Activated CD4-positive, alpha-beta T cell treated with anti-CD3 and anti-CD28 coated beads for 1 hour (primary cell): Measurements from ENCODE around the gene NOS1AP.

Source experiments
- DNase-seq: peaks from one replicate; pipeline ENCODE4 v3.0.0-alpha.2; 2020

NOS1AP gene

DNA sequence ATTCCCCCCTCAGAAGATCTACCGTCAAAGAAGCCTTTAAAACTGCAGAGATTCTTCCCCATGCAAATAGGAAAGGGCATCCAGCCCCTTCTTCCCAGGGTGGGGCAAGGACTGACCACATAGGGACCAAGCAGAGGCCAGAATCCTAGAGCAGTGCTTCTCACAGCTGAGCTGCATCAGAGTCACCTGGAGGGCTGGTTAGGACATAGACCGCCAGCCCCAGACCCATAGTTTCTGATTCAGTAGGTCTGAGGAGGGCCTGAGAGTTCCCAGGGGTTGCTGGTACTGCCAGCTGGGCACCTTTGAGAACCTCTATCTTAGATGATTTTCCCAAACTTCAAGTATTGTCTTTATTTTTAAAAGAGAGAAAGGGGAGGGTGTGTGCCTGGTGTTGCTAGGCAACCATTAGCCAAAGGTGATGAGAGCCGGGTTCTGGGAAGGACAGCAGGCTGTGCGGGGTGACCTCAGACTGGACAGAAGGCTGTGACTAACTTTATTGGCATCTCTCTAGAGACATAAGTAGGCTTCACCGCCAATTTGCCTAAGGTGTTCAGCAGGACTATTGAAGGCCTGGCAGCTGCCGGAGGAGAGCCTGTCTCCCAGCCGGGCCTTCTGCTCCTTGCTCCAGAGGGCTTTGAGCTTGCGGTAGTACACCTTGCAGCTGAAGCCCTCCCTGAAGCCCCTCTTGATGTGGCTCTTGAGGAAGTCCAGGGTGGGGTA lies 304.2 kb downstream of the NOS1AP start:
- DNase-seq: no peak

GRCh38 chr1:162374406-162374805 lies 304.9 kb downstream of the NOS1AP start:
- no peak for DNase-seq

GRCh38 chr1:162375463-162375862 lies 306.0 kb downstream of the NOS1AP start:
- DNase-seq: no peak

DNA sequence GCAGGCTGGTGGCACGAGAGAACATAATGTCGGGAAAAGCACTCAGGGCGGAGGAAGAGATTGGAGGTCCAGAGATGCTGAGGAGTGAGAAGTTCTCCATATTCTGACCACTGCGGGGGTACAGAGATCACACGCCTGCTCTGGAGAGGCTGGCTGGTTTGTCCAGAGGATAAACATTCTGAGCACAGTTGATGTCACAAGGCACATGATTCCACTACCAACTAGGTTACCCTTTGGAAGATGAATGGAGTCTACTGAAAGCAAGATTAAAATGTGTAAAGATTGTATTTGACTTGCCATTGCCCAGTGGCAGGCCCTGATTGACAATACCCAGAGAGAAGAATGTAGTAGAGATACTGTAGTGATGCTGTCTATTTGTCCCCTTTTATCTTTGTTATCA lies 307.2 kb downstream of the NOS1AP start, which contains the start of gene SPATA46:
TSS of gene SPATA46 (minus strand) at position 164 of the 400 bp plus-strand sequence. CDS start at position 100, 64 bp downstream.
- DNase-seq: no peak

DNA sequence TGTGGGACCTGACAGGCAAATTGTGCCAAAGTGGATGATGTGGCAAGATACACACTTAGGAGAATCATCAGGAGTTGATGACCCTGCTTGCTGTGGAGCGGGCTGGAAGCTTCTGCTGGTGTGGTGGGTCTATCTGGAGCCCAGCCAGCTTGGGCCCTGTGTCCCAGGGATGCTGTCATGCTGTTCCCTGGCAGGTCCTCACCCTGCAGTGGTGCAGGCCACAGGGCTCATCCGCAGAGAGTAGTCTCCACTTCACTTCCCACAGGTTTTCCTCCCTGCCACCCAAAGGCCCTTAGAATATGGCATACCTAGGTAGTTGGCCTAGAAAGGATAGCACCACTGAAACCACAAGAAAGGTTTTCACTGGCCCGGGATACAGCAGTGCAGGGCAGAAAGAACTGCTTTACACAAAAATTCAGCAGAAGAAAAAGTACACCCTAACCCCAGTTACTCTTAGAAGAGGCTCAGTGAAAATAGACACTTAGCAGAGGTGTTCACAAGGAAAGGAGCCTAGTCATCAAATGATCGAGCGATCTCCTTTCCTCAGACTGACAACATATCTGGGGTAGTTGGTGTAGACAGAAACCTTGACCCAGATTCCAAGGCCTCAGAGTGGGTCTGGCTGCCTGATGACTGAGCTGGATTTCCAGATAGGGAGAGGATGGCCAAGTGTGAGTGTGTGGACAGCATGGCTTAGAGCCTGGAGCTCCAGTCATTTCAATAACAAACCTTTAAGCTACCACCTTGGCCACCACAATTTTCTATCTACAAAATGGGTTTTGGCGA lies 310.8 kb downstream of the NOS1AP start:
- no peak for DNase-seq

GRCh38 chr1:162381383-162381782 lies 311.9 kb downstream of the NOS1AP start, which contains the start of gene C1orf226:
Gene C1orf226, plus strand, starts transcription at chr1:162381728. Its CDS starts 174 bp downstream, at chr1:162381902.
- no peak for DNase-seq

- DNase-seq: no peak
Observed at GRCh38 chr1:162381941-162382750, 312.7 kb downstream of the NOS1AP start.

- DNase-seq: no peak
Observed at GRCh38 chr1:162383091-162383490, 313.6 kb downstream of the NOS1AP start.

DNA sequence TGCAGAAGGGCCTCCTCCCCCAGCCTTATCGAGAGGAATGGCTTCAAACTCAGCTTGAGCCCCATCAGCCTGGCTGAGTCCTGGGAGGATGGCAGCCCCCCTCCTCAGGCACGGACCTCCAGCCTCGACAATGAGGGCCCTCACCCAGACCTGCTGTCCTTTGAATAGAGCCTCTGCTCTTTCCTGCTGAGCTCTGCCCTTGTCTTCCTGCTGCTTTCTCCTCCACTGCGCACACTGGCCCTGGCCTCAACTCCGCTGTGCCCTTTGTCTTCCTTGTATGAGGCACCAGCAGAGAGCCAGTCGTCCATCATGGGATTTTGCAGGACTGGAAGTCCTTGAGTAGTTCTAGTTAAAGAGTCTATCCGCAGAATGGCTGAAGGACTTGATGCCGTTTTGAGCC lies 314.0 kb downstream of the NOS1AP start:
- DNase-seq: no peak

DNA sequence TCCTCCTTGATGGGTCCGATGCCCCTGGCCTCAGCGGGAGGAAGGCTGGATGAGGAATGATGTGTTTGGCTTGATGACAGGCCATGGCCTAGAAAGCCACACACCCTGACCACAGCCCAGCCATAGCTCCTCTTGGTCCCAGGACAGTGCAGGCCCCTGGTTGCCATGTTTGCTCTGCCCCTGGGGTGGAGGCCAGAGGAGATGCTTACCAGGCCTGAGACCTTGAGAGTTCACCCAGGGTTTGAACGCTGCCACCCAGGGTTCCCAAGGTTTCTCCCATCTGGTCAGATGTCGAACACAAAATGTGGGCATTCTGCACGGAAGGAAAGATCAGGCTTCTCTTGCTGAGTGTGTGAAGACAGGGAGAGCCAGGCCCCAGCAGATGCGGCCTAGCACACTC lies 314.6 kb downstream of the NOS1AP start:
- DNase-seq: no peak

DNA sequence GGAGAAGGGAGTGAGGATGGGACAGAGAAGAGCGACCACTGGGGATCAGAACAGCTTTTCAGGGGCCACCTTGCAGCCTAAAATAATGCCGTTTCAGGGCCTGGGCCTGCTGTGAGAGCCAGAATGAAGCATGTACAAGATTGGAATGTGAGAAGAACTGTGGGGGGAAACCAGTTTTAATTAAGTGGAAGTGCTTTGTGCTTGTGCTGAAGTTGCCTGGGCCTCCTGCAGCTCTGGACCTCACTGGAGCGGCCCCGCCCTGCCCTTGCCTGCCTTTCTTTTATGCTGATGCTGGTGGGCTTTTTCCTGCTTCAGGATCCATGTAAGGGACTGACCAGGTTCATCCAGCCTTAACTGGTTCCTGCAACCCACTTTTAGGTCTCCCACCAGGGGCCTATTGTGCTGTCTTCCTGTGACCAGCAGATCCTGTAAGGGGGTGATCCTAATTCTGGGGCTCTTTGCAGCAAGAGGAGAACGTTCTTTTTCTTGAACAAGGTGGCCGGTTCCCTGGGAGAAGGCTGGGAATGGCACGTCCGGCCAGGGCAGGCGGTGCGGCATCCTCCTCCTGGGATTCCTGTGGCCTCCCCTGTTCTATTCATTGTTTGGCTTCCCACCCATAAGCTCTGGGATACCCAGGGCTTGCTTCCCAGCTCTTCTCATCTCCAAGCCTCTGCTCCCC lies 315.2 kb downstream of the NOS1AP start:
- no peak for DNase-seq

DNA sequence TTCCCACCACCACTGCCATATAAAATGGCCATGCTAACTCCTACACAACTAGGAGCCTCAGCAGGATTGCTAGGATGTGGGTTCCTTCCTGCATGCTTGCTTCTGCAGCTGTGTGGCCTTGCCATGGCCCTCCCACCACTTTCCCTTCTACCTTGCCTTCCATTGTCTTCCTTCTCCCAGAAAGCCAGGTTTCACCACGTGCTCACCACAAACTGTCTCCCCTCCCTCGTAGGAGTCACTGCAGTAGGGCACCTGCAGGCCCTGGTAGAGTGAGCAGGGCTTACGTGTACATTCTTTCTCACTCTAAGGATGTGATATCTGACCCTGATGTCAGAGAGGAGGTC lies 315.8 kb downstream of the NOS1AP start:
- no peak for DNase-seq

- no peak for DNase-seq
Observed at GRCh38 chr1:162385702-162386101, 316.2 kb downstream of the NOS1AP start.

- no peak for DNase-seq
Observed at GRCh38 chr1:162386292-162387225, 317.1 kb downstream of the NOS1AP start.

- DNase-seq: no peak
Observed at GRCh38 chr1:162387226-162388082, 318.0 kb downstream of the NOS1AP start.

DNA sequence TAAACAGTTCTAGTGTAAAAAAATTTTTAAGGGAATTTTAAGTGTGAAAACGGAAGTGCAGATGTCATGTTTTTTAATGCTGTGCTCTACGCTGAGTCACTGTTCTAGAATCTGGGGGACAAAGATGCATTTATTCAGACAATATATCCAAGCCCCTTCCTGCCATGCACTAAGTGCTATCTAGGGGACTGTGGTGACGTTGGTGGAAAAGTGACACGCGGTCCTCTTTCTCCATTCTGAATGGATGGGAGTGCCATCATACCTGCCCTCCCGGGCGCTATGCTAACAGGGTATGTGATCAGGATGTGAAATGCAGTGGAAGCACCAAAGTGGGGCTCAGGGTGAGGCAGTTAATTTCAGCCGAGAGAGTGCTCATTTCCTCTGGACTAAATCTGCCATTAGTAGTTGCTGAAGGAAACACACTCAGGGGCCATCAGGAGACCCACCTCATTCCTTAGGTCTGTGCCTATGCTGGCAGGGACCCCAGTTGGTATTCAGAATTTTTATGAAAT lies 318.6 kb downstream of the NOS1AP start:
- DNase-seq: no peak

DNA sequence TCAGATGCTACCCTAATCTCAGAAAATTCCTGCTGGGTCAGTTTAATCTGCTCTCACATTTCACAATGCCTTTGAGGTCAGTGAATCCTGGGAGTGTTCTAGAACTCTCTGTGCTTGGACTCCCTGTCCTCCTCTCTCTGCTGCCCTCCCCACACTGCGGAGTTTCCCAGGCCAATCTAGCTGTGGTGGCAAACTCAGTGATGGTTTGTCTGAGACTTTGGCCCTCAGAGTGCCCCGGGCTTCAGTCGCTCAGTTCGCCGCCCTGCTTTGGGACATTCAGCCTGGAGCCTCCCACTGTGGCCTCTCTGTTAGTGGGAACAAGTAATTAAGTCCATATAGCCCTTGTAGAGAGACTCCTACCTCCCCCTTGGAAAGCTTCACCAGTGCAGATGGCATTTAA lies 319.1 kb downstream of the NOS1AP start:
- DNase-seq: no peak

DNA sequence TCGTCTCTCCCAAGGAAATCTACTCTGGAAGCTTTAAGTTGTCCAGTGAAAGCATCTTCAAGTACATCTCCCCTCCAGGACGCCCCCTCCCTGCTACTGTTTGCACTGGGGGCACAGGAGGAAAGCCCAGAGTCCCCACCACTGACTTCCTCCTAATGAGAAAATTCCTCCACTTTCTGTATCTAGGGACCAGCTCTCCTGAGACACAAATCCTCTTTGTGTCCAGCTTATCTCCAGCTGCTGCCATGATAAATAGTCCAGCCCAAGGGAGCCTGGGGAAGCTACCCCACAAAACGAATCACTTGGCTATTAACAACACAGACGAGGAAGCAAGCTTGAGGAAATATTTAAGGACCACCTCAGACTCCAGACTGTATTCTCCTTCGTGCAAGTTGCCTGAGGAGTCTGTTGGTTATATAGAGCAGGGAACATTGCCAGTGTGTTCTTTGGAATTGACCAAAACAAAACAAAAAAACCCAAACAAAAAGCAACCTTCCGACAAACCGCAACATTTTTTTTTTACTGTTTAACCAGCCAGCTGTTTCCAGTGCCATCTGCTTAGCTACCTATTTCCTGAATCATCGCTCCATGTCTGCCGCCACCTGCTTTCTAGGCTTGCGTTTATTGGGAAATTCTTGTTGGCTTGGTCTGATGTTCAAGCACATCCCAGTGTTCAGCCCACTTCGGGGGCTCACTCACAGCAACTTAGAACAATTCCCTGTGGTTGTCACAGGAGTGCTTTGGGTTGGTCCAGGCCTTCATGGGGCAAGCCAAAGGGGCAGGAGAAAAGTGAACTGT lies 319.7 kb downstream of the NOS1AP start:
- no peak for DNase-seq

DNA sequence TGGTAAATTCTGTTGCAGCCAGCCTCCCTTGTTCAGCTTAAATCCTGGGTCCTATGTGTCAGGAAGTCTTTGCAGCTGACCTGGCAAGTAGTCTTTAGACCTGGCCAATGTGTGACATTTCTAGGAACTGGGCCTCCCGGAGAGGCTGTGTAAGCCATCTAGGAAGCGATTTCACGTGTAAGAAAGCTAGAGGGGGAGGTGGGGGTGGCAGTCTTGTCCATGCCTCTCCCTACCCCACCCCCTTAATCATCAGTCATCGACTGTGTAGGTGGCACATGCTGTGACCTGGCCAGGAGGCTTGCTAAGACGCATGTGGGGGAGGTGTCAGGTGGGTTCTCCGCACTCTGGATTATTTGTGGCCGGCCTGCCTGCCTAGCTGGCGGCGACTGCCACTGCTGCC lies 320.5 kb downstream of the NOS1AP start:
- no peak for DNase-seq
